Fibroblast of lung (primary cell): ENCODE data around the gene TRPM3. TPM values are rescaled to one million over a fixed set of nuclear protein-coding genes. Genes with fewer than 3 reads are reported as not detected.

ENCODE experiments used
- DNase-seq, 2 donors: peaks; one replicate each; pipeline versions ENCODE4 v3.0.0 to v3.0.0-alpha.2; 2010; ENCODE audit warnings: low read depth in 2 of 2
- H2AFZ ChIP-seq: 2 replicates; pipeline ENCODE4 v1.5.1; 2012; ENCODE audit warnings: low read length, control low read depth, inconsistent platforms
- H3K27ac ChIP-seq: 2 replicates; pipeline ENCODE4 v1.5.1; 2011; ENCODE audit warnings: low read length, control low read depth; ENCODE audit not compliant: insufficient read depth
- H3K27me3 ChIP-seq: 2 replicates; pipeline ENCODE4 v1.5.1; 2011; ENCODE audit warnings: mild to moderate bottlenecking, low read length; ENCODE audit not compliant: control insufficient read depth, insufficient read depth
- H3K36me3 ChIP-seq: 2 replicates; pipeline ENCODE4 v1.5.1; 2011; ENCODE audit warnings: low read length; ENCODE audit not compliant: control insufficient read depth, insufficient read depth
- H3K4me1 ChIP-seq: 2 replicates; pipeline ENCODE4 v1.5.1; 2011; ENCODE audit warnings: low read length; ENCODE audit not compliant: control insufficient read depth, insufficient read depth; ENCODE audit errors: extremely low read depth
- H3K4me2 ChIP-seq: 2 replicates; pipeline ENCODE4 v1.5.1; 2011; ENCODE audit warnings: low read length, control low read depth; ENCODE audit not compliant: insufficient read depth; ENCODE audit errors: extremely low read depth
- H3K4me3 ChIP-seq, 4 experiments: fragments of 200-600 bp in 1 of 4; sonication (generic) in 1 of 4; replicated peaks in 1 of 4; 2 replicates each; pipeline ENCODE4 v1.5.1; 2011 to 2016; ENCODE audit warnings: low read length in 4 of 4, low read depth in 3 of 4, mild to moderate bottlenecking in 3 of 4, control low read depth in 2 of 4, inconsistent platforms in 1 of 4, mixed read lengths in 1 of 4; ENCODE audit not compliant: insufficient read depth in 1 of 4; ENCODE audit errors: control extremely low read depth in 1 of 4
- H3K79me2 ChIP-seq: 2 replicates; pipeline ENCODE4 v1.5.1; 2012; ENCODE audit warnings: mild to moderate bottlenecking, low read length, inconsistent platforms; ENCODE audit not compliant: control insufficient read depth, insufficient read depth
- H3K9ac ChIP-seq: 2 replicates; pipeline ENCODE4 v1.5.1; 2011; ENCODE audit warnings: mild to moderate bottlenecking, low read length, control low read depth; ENCODE audit not compliant: insufficient read depth
- H3K9me3 ChIP-seq: 2 replicates; pipeline ENCODE4 v1.5.1; 2012; ENCODE audit warnings: low read depth, low read length; ENCODE audit not compliant: control insufficient read depth, insufficient read depth
- H4K20me1 ChIP-seq: 2 replicates; pipeline ENCODE4 v1.5.1; 2011; ENCODE audit warnings: low read length; ENCODE audit not compliant: control insufficient read depth, insufficient read depth; ENCODE audit errors: extremely low read depth
- EZH2 ChIP-seq: IDR thresholded peaks from 2 replicates; pipeline ENCODE4 v1.5.1; 2012; ENCODE audit warnings: low read length, control low read depth, mild to moderate bottlenecking; ENCODE audit errors: missing control alignments
- polyA plus RNA-seq, 2 donors: library from polyadenylated mRNA; depleted of rRNA in 1 of 2; stranded (reverse) in 1 of 2; unstranded in 1 of 2; fragments of >200 nt; gene quantifications; 2 replicates each; pipeline ENCODE4 v1.2.1, GENCODE V29; 2011 to 2012; ENCODE audit warnings: missing spikeins in 1 of 2
- total RNA-seq: library from RNA; depleted of rRNA; stranded (reverse); fragments of >200 nt; gene quantifications from 2 replicates; pipeline ENCODE4 v1.2.1, GENCODE V29; 2014
- TF ChIP-seq, protein P1 (sequence below), 2 donors: IDR thresholded peaks in 1 of 2; conservative IDR thresholded peaks in 1 of 2; 1 replicate in 1 of 2; 2 replicates in 1 of 2; pipeline ENCODE4 v1.5.1; 2011 to 2012; ENCODE audit warnings: low read length in 2 of 2, control low read depth in 1 of 2, inconsistent platforms in 1 of 2, low read depth in 1 of 2, mild to moderate bottlenecking in 1 of 2

TRPM3 gene
- total and polyA plus RNA-seq, 2 donors (not counting 1 experiment from before 2014, with no cell fraction given): 0.05 to 0.50 TPM

DNA sequence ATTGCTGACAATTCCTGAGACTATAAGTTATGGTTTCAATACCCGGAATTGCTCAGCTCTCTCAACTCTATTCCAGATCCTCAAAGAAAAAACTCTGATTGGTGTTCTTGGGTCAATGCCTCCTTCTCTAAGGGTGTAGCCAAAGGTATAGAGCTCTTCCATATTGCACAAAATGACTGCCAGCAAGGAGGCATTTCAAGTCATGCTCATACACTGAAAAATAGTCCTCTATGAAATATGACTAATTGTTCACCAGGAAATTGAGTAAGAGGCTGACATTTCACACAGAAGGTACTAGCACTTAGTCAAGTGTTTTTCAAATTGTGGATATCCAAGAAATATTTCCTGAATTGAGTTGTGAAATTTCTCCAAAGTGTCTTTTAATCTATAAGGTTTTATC, 595.9 kb downstream of the TRPM3 start:
- no peaks in the 10 kb centered on the region for H3K9me3 ChIP-seq
- H3K4me2 ChIP-seq: no peak overlapping the region
- H3K9ac ChIP-seq: no peak overlapping the region

DNA sequence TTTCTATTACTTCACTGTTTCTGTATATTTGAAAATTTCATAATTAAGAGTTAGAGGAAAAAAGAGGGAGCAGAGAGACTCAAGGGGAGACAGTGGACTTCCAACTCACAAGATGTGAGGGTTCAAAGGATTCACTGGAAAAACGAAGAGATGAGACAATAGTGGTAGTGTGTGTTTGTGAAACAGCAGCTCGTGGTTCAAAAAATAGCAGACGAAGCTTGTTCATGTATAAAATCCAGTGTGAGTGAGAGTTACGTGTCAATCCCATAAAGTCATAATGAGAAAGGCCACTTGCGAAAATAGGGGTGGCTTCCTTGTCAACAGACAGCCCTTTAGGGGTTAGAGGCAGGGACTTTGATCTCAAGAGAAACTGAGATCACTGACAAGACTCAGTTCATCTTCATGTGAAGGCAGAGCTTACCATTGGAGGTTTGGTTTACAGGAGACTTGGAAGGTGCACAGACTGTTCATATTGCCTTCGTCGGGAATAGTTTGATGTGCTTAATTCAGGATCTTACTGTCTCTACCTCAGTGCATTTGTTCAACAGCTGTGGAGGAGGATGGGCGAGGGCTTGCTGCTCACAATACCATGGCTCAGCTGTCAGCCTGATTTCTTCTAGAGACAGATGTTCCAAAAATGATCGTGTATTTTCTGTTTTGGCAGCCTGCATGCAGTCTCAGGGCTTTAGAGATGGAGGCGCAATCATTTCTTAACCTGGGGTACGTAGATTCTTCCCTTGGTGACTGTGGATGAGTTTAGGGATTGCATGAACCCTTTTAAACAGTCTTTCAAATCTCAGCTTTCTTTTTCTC, 601.3 kb downstream of the TRPM3 start:
- H3K27me3 ChIP-seq: no peaks in the 10 kb centered on the region
- H3K79me2 ChIP-seq: no peaks in the 10 kb centered on the region
- H3K27ac ChIP-seq: no peak overlapping the region
- TF ChIP-seq, protein P1, sequence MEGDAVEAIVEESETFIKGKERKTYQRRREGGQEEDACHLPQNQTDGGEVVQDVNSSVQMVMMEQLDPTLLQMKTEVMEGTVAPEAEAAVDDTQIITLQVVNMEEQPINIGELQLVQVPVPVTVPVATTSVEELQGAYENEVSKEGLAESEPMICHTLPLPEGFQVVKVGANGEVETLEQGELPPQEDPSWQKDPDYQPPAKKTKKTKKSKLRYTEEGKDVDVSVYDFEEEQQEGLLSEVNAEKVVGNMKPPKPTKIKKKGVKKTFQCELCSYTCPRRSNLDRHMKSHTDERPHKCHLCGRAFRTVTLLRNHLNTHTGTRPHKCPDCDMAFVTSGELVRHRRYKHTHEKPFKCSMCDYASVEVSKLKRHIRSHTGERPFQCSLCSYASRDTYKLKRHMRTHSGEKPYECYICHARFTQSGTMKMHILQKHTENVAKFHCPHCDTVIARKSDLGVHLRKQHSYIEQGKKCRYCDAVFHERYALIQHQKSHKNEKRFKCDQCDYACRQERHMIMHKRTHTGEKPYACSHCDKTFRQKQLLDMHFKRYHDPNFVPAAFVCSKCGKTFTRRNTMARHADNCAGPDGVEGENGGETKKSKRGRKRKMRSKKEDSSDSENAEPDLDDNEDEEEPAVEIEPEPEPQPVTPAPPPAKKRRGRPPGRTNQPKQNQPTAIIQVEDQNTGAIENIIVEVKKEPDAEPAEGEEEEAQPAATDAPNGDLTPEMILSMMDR (conservative IDR thresholded peaks at IDR 0.05 in 1 of 2, IDR thresholded peaks at IDR 0.05 in 1 of 2; ENCODE audit: low read depth in 1 of 2, low read length in 2 of 2): no peak
- no peak for TF ChIP-seq EZH2
- no peak for DNase-seq
- H2AFZ ChIP-seq: no peak overlapping the region
- H3K36me3 ChIP-seq: no peaks in the 10 kb centered on the region
- H3K4me3 ChIP-seq: no peak overlapping the region
- H3K4me1 ChIP-seq: no peaks in the 10 kb centered on the region
- no peak overlapping the region for H3K9ac ChIP-seq
- H3K9me3 ChIP-seq: no peaks in the 10 kb centered on the region
- no peaks in the 10 kb centered on the region for H4K20me1 ChIP-seq
- no peak overlapping the region for H3K4me2 ChIP-seq

More for the DNA sequence above, 595.9 kb downstream of the TRPM3 start:
- Histone ChIP-seq H3K4me3 (no peak overlapping the region), H3K36me3 (no peaks in the 10 kb centered on the region), H3K27ac (no peak overlapping the region), H2AFZ (no peak overlapping the region), H4K20me1 (no peaks in the 10 kb centered on the region), H3K79me2 (no peaks in the 10 kb centered on the region), H3K4me1 (no peaks in the 10 kb centered on the region), H3K27me3 (no peaks in the 10 kb centered on the region)
- TF ChIP-seq, protein P1 (conservative IDR thresholded peaks at IDR 0.05 in 1 of 2, IDR thresholded peaks at IDR 0.05 in 1 of 2; ENCODE audit: low read depth in 1 of 2, low read length in 2 of 2): no peak
- TF ChIP-seq EZH2: no peak
- peak; percentile 21 to 51 for DNase-seq

DNA sequence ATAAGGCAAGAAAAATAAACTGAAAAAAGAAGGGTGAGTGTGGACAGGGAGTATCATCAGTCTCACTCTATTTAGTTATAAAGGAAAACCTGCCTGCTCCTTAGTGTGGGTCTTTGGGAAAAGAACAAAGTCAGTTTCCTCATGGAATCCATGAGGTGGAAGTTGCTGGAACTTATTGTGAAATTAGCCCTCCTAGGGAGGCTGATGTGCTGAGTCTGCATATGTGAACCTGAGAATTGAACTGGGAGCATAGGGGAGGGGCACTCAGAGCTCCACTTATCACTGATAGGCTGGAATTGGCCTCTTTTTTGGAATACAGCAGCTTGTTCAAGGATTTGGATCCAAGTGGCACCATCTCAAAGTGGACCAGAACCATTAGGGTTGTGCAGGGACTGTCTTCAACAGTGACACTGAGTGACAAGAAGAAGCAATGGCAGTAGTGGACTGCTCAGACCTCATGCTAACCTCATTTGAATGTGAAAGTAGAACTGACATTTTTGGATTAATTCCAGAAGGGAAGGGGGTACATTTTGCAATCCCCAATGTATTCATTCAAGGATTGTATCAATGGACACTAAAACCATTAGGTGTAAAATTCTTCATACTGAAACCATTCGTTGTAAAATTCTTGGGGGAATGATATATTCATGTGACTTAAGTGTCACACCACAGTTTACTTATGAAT, 603.4 kb downstream of the TRPM3 start:
- Histone ChIP-seq H3K9me3 (no peaks in the 10 kb centered on the region), H3K4me1 (no peaks in the 10 kb centered on the region), H3K9ac (no peak overlapping the region), H3K79me2 (no peaks in the 10 kb centered on the region), H3K4me3 (no peak overlapping the region), H3K36me3 (no peaks in the 10 kb centered on the region), H2AFZ (no peak overlapping the region), H3K4me2 (no peak overlapping the region), H4K20me1 (no peaks in the 10 kb centered on the region), H3K27me3 (no peaks in the 10 kb centered on the region), H3K27ac (no peak overlapping the region)
- no peak for DNase-seq
- no peak for TF ChIP-seq EZH2
- TF ChIP-seq, protein P1 (conservative IDR thresholded peaks at IDR 0.05 in 1 of 2, IDR thresholded peaks at IDR 0.05 in 1 of 2; ENCODE audit: low read depth in 1 of 2, low read length in 2 of 2): no peak
